COR-L47 (cell line): ENCODE measurements around the gene CTNNBL1.

Experiments
- DNase-seq: peaks from one replicate; lab custom pipeline; 2025; lab: John Stamatoyannopoulos, UW

CTNNBL1 gene

GRCh38 chr20:37821696-37822095 is 127.9 kb downstream of the CTNNBL1 start:
- DNase-seq = no peak

GRCh38 chr20:37822141-37822601 is 128.3 kb downstream of the CTNNBL1 start:
- DNase-seq = no peak

- DNase-seq = no peak
Observed at GRCh38 chr20:37823296-37823980, 129.6 kb downstream of the CTNNBL1 start.

GRCh38 chr20:37827605-37828004 is 133.8 kb downstream of the CTNNBL1 start:
- DNase-seq = no peak

GRCh38 chr20:37828684-37829083 is 134.9 kb downstream of the CTNNBL1 start:
- DNase-seq = no peak

GRCh38 chr20:37829128-37829527 is 135.3 kb downstream of the CTNNBL1 start:
- no peak for DNase-seq

GRCh38 chr20:37833221-37833896 is 139.5 kb downstream of the CTNNBL1 start:
- no peak for DNase-seq

- no peak for DNase-seq
Observed at GRCh38 chr20:37836926-37837325, 143.1 kb downstream of the CTNNBL1 start.

- DNase-seq = no peak
Observed at GRCh38 chr20:37837924-37838323, 144.1 kb downstream of the CTNNBL1 start.

GRCh38 chr20:37838769-37839431 is 145.1 kb downstream of the CTNNBL1 start:
- no peak for DNase-seq

- no peak for DNase-seq
Observed at GRCh38 chr20:37839432-37839827, 145.6 kb downstream of the CTNNBL1 start.

- DNase-seq = no peak
Observed at GRCh38 chr20:37839955-37840354, 146.1 kb downstream of the CTNNBL1 start.

- no peak for DNase-seq
Observed at GRCh38 chr20:37841389-37841788, 147.6 kb downstream of the CTNNBL1 start.

GRCh38 chr20:37841971-37842370 is 148.1 kb downstream of the CTNNBL1 start:
- no peak for DNase-seq

GRCh38 chr20:37845241-37845681 is 151.4 kb downstream of the CTNNBL1 start:
- DNase-seq = peak; percentile 53

GRCh38 chr20:37845878-37846277 is 152.0 kb downstream of the CTNNBL1 start:
- DNase-seq = no peak

GRCh38 chr20:37846573-37846972 is 152.7 kb downstream of the CTNNBL1 start:
- DNase-seq = peak; percentile 78

- DNase-seq = no peak
Observed at GRCh38 chr20:37848706-37849105, 154.9 kb downstream of the CTNNBL1 start.

- no peak for DNase-seq
Observed at GRCh38 chr20:37849156-37849555, 155.3 kb downstream of the CTNNBL1 start.

GRCh38 chr20:37849566-37849965 is 155.7 kb downstream of the CTNNBL1 start:
- no peak for DNase-seq

- DNase-seq = no peak
Observed at GRCh38 chr20:37850036-37850592, 156.3 kb downstream of the CTNNBL1 start.

GRCh38 chr20:37850724-37851355 is 157.0 kb downstream of the CTNNBL1 start:
- DNase-seq = no peak
